Fibroblast of peridontal ligament (primary cell): ENCODE data around the gene CHGA.

ENCODE experiments used
- DNase-seq: peaks from one replicate; pipeline ENCODE4 v3.0.0-alpha.2; 2010; ENCODE audit errors: extremely low read depth

CHGA gene

GRCh38 chr14:92961567-92961855 is 38.6 kb downstream of the CHGA start:
- DNase-seq, result no peak

- no peak for DNase-seq
Measured at GRCh38 chr14:92962031-92962830, 39.3 kb downstream of the CHGA start.

GRCh38 chr14:92962831-92963095 is 39.8 kb downstream of the CHGA start:
- DNase-seq, result no peak

GRCh38 chr14:92963301-92964123 is 40.6 kb downstream of the CHGA start:
- no peak for DNase-seq

GRCh38 chr14:92964124-92965109 is 41.5 kb downstream of the CHGA start:
- DNase-seq, result peak; percentile 14

- DNase-seq, result no peak
Measured at GRCh38 chr14:92965281-92965680, 42.3 kb downstream of the CHGA start.

- DNase-seq, result peak; percentile 86
Measured at GRCh38 chr14:92967346-92967926, 44.5 kb downstream of the CHGA start.

GRCh38 chr14:92968291-92969020 is 45.5 kb downstream of the CHGA start:
- no peak for DNase-seq

- DNase-seq, result no peak
Measured at GRCh38 chr14:92969430-92969829, 46.5 kb downstream of the CHGA start.

GRCh38 chr14:92969871-92970270 is 46.9 kb downstream of the CHGA start:
- DNase-seq, result no peak

- DNase-seq, result no peak
Measured at GRCh38 chr14:92970271-92970670, 47.3 kb downstream of the CHGA start.

- no peak for DNase-seq
Measured at GRCh38 chr14:92971601-92972180, 48.7 kb downstream of the CHGA start.

GRCh38 chr14:92973261-92973797 is 50.4 kb downstream of the CHGA start:
- DNase-seq, result peak; percentile 27

GRCh38 chr14:92973798-92974372 is 50.9 kb downstream of the CHGA start:
- no peak for DNase-seq

- no peak for DNase-seq
Measured at GRCh38 chr14:92974541-92975345, 51.8 kb downstream of the CHGA start.

GRCh38 chr14:92976268-92976667 is 53.3 kb downstream of the CHGA start:
- DNase-seq, result no peak

GRCh38 chr14:92978229-92979021 is 55.5 kb downstream of the CHGA start:
- no peak for DNase-seq

GRCh38 chr14:92980866-92981265 is 57.9 kb downstream of the CHGA start:
- DNase-seq, result no peak

- DNase-seq, result no peak
Measured at GRCh38 chr14:92981726-92982125, 58.8 kb downstream of the CHGA start.
